ENCODE results near the gene LCP2.

DNA sequence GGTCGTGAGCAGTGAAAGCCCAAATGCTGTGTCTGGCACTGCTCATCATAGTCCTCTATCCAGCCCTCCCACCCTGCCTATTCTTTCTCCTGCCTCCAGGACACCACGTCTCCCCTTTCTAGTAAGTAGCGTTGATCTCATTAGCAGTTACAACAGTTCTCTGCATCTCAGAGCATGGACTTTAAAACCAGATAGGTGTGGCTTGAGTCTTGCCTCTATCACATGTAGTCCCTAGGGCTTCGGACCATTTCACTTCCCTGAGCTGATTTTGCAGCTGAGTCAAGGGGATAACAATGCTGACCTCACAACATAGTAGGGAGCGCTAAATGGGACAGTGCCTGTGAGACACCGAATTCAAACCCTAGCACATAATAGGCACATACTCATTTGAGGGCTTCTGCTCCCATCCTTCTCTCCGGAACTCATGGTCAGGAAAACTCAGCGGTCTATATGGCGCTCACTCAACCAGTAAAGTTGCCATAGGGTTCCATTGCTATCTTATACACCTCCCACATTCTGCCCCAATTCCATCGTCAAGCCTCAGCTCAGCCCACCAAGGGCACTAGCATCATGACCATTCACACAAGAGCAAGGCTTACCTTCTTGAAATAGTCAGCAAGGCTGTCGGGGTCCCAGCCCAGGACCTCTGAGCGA lies 515 bp downstream of the LCP2 start:
- TF ChIP-seq, protein P1, sequence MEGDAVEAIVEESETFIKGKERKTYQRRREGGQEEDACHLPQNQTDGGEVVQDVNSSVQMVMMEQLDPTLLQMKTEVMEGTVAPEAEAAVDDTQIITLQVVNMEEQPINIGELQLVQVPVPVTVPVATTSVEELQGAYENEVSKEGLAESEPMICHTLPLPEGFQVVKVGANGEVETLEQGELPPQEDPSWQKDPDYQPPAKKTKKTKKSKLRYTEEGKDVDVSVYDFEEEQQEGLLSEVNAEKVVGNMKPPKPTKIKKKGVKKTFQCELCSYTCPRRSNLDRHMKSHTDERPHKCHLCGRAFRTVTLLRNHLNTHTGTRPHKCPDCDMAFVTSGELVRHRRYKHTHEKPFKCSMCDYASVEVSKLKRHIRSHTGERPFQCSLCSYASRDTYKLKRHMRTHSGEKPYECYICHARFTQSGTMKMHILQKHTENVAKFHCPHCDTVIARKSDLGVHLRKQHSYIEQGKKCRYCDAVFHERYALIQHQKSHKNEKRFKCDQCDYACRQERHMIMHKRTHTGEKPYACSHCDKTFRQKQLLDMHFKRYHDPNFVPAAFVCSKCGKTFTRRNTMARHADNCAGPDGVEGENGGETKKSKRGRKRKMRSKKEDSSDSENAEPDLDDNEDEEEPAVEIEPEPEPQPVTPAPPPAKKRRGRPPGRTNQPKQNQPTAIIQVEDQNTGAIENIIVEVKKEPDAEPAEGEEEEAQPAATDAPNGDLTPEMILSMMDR (IDR thresholded peaks at IDR 0.05), result no peak
- TF ChIP-seq EZH2 (IDR thresholded peaks at IDR 0.05; ENCODE audit: borderline replicate concordance, insufficient read depth, low read depth, low read length, poor library complexity, severe bottlenecking), result no peak

All from B cell (primary cell).